Mesothelial cell of epicardium (in vitro differentiated cells): ENCODE results near the gene SLC66A1. TPM values are rescaled to one million over a fixed set of nuclear protein-coding genes. Genes with fewer than 3 reads are reported as not detected.
"Not testable (repeated sequence)": the region's sequence is repeated elsewhere in the genome, so short reads cannot be mapped to it uniquely, and the experiment has no call there.

ENCODE experiments used
- DNase-seq, 2 experiments: peaks; one replicate each; pipeline ENCODE4 v3.0.0; 2021; ENCODE audit warnings: low spot score in 2 of 2; ENCODE audit not compliant: unreplicated experiment in 2 of 2
- H3K27ac Mint-ChIP-seq: 2 replicates; pipeline ENCODE4 v1.8.0; 2021; ENCODE audit warnings: mixed read lengths
- H3K27me3 Mint-ChIP-seq: 2 replicates; pipeline ENCODE4 v1.8.0; 2021; ENCODE audit warnings: low read depth, mixed read lengths
- H3K36me3 Mint-ChIP-seq: 2 replicates; pipeline ENCODE4 v1.8.0; 2021; ENCODE audit warnings: mixed read lengths
- H3K4me1 Mint-ChIP-seq: 2 replicates; pipeline ENCODE4 v1.8.0; 2021; ENCODE audit warnings: mixed read lengths
- H3K4me3 Mint-ChIP-seq: 2 replicates; pipeline ENCODE4 v1.8.0; 2021; ENCODE audit warnings: mild to moderate bottlenecking, moderate library complexity, mixed read lengths
- H3K9me3 Mint-ChIP-seq: 2 replicates; pipeline ENCODE4 v1.8.0; 2021; ENCODE audit warnings: mixed read lengths
- CTCF ChIP-seq: fragments of 200-600 bp; sonication (generic); IDR thresholded peaks from one replicate; pipeline ENCODE4 v1.5.0; 2021; ENCODE audit warnings: antibody characterized with exemption; ENCODE audit not compliant: unreplicated experiment
- total RNA-seq: library from RNA; stranded (reverse); gene quantifications from 3 replicates; pipeline ENCODE4 v1.2.1, GENCODE V29; 2021

The SLC66A1 gene
- total RNA-seq, 1 donor from 2014 or later, result 20.9 TPM

- no peaks in the 10 kb centered on the region for H3K27me3 Mint-ChIP-seq
- H3K27ac Mint-ChIP-seq, result no peak overlapping the region
- H3K4me3 Mint-ChIP-seq, result no peak overlapping the region
- DNase-seq, result no peak
- peaks cover 9% of the 10 kb centered on the region for H3K9me3 Mint-ChIP-seq
- H3K36me3 Mint-ChIP-seq, result peaks cover 14% of the 10 kb centered on the region
- TF ChIP-seq CTCF, result no peak
- no peaks in the 10 kb centered on the region for H3K4me1 Mint-ChIP-seq
Observed at GRCh38 chr1:19273106-19273843, 38.9 kb upstream of the SLC66A1 start.

GRCh38 chr1:19273844-19274531 lies 38.1 kb upstream of the SLC66A1 start:
- peaks cover 14% of the 10 kb centered on the region for H3K36me3 Mint-ChIP-seq
- H3K27ac Mint-ChIP-seq, H3K9me3 Mint-ChIP-seq, DNase-seq, H3K4me1 Mint-ChIP-seq, H3K4me3 Mint-ChIP-seq, H3K27me3 Mint-ChIP-seq: not testable (repeated sequence)

GRCh38 chr1:19274636-19275035 lies 37.5 kb upstream of the SLC66A1 start:
- H3K27me3 Mint-ChIP-seq, result no peaks in the 10 kb centered on the region
- peaks cover 16% of the 10 kb centered on the region for H3K36me3 Mint-ChIP-seq
- no peak overlapping the region for H3K4me3 Mint-ChIP-seq
- no peak for DNase-seq
- H3K9me3 Mint-ChIP-seq, result peaks cover 12% of the 10 kb centered on the region
- no peak overlapping the region for H3K27ac Mint-ChIP-seq
- no peak for TF ChIP-seq CTCF
- no peaks in the 10 kb centered on the region for H3K4me1 Mint-ChIP-seq

- no peak for TF ChIP-seq CTCF
- no peak for DNase-seq
- Mint-ChIP-seq H3K4me1 (no peaks in the 10 kb centered on the region), H3K27me3 (peaks cover 14% of the 10 kb centered on the region), H3K4me3 (no peak overlapping the region), H3K36me3 (peaks cover 14% of the 10 kb centered on the region), H3K9me3 (peaks cover 7% of the 10 kb centered on the region), H3K27ac (no peak overlapping the region)
Observed at GRCh38 chr1:19283891-19284290, 28.2 kb upstream of the SLC66A1 start.

- Mint-ChIP-seq H3K27me3 (peaks cover 24% of the 10 kb centered on the region), H3K4me3 (no peak overlapping the region), H3K4me1 (no peaks in the 10 kb centered on the region), H3K9me3 (peaks cover 5% of the 10 kb centered on the region), H3K27ac (no peak overlapping the region), H3K36me3 (peaks cover 14% of the 10 kb centered on the region)
- TF ChIP-seq CTCF, result no peak
- DNase-seq, result no peak
Observed at GRCh38 chr1:19284881-19285280, 27.2 kb upstream of the SLC66A1 start.

- not testable (repeated sequence) for H3K4me3 Mint-ChIP-seq
Observed at GRCh38 chr1:19285366-19285765, 26.8 kb upstream of the SLC66A1 start.

GRCh38 chr1:19285807-19286206 lies 26.3 kb upstream of the SLC66A1 start:
- Mint-ChIP-seq H3K27me3 (peaks cover 27% of the 10 kb centered on the region), H3K36me3 (peaks cover 16% of the 10 kb centered on the region)
- not testable (repeated sequence) for DNase-seq, H3K9me3 Mint-ChIP-seq, H3K27ac Mint-ChIP-seq, H3K4me3 Mint-ChIP-seq, H3K4me1 Mint-ChIP-seq

More at GRCh38 chr1:19285366-19285765, 26.8 kb upstream of the SLC66A1 start:
- not testable (repeated sequence) for H3K27ac Mint-ChIP-seq, H3K9me3 Mint-ChIP-seq, DNase-seq, H3K4me1 Mint-ChIP-seq
- peaks cover 27% of the 10 kb centered on the region for H3K27me3 Mint-ChIP-seq
- H3K36me3 Mint-ChIP-seq, result peaks cover 17% of the 10 kb centered on the region
